ENCODE measurements around the gene MEX3D.
A peak's percentile ranks its signal among the peaks of the same experiment; 100 is the strongest.

Gene MEX3D

GRCh38 chr19:1568320-1569019 lies at the start of gene MEX3D:
Gene MEX3D, minus strand, starts transcription at chr19:1568325. Its CDS starts 267 bp downstream, at chr19:1568058.
- DNase-seq: no peak

GRCh38 chr19:1616875-1617274 lies 48.8 kb upstream of the MEX3D start:
- DNase-seq: no peak

DNA sequence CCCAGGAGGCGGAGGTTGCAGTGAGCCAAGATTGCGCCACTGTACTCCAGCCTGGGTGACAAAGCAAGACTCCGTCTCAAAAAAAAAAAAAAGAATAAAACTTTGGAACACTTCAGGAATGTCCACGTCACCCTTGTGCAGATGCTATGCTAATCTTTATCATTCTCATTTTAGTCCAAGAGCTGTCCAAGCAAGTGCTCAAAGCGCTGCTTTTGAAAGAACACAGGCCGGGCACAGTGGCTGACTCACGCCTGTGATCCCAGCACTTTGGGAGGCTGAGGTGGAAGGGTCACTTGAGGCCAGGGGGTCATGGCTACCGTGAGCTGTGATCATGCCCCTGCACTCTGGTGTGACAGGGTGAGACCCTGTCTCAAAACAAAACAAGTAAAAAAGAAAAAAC lies 48.3 kb upstream of the MEX3D start:
- no peak for DNase-seq

- no peak for DNase-seq
These were observed 47.1 kb upstream of the MEX3D start for GRCh38 chr19:1615156-1615765.

DNA sequence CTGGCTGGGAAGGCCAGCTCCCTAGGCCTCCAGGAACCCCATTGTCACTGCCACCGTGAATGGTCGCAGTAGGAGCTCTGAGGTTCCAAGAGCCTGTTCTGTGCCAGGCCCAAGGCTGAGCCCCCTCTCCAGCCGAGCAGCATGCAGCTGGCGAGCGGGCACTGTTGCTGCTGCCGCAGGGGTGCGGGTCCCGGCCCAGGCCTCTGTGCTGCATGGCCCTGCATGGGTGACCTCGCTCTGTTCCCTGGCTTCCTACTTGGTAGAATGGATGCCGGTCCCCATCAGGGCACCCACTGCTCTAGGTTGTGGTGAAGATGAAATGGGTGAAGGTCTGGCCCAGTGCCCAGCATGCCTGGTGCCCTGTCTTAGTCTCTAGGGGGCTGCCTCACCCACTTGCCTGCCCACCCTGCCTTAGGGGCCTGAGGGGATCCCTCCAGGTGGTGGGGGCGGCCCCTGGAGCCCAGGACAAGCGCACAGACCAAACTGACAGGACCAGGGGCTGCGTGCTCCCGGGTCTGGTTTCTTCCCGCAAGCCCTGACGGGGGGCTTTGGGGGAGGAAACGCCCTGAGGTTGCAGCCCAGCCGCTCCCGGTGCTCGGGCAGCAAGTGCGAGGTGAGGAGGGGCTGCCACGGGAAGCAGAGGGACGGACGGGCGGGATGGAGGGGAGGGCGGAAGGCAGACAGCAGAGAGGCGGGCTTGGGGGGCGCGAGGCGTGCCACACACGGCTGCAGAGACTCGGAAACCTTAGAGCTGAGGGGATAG lies 45.9 kb upstream of the MEX3D start:
- DNase-seq: no peak

- DNase-seq: no peak
These were observed 45.0 kb upstream of the MEX3D start for GRCh38 chr19:1613146-1613545.

DNA sequence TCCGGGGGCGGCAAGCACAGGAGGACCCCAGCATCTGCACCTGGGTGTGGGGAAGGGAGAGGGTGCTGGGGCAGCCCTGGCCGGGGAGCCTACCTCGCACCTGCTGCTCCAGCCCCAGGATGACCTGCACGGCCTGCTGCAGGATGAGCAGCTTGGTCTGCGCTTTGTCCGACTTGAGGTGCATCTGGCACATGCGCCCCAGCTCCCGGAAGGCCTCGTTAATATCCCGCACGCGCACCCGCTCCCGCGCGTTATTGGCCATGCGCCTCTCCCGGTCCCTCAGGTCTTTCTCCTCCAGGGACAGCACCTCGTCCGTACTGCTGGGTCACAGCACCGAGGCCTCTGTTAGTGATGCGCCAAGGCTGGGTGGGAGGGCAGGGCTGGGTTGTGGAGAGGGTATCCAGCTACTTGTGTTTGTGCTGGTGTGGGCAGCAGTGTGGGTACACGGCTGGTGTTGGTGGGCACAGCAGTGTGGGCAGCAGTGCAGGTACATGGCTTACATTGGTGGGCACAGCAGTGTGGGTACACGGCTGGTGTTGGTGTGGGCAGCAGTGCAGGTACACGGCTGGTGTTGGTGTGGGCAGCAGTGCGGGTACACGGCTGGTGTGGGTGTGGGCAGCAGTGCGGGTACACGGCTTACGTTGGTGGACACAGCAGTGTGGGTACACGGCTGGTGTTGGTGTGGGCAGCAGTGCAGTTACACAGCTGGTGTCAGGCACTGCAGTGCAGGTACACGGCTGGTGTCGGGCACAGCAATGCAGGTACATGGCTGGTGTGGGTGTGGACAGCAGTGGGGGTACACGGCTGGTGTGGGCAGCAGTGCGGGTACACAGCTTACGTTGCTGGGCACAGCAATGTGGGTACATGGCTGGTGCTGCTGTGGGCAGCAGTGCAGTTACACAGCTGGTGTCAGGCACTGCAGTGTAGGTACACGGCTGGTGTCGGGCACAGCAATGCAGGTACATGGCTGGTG lies 44.3 kb upstream of the MEX3D start:
- DNase-seq: no peak

- DNase-seq: no peak
These were observed 43.2 kb upstream of the MEX3D start for GRCh38 chr19:1611353-1611752.

DNA sequence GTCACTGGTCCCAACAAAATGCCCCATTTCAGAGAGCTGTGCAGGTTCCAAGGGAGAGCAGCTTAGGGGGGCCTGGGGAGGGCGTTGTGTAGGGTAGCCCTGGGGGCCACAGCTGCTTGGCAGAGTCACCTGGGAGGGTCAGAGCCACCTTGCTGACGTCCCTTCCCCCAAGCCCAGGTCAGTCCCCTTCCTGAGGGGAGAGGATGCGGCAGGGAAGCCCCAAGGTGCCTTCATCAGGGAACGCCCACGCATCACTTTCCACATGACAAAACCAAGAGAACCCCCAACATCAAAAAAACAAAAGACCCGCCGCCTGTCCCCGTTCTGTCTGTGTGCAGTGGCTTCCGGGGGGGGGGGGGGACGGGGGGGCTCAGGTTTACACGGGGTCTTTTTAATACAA lies 42.5 kb upstream of the MEX3D start:
- DNase-seq: no peak

DNA sequence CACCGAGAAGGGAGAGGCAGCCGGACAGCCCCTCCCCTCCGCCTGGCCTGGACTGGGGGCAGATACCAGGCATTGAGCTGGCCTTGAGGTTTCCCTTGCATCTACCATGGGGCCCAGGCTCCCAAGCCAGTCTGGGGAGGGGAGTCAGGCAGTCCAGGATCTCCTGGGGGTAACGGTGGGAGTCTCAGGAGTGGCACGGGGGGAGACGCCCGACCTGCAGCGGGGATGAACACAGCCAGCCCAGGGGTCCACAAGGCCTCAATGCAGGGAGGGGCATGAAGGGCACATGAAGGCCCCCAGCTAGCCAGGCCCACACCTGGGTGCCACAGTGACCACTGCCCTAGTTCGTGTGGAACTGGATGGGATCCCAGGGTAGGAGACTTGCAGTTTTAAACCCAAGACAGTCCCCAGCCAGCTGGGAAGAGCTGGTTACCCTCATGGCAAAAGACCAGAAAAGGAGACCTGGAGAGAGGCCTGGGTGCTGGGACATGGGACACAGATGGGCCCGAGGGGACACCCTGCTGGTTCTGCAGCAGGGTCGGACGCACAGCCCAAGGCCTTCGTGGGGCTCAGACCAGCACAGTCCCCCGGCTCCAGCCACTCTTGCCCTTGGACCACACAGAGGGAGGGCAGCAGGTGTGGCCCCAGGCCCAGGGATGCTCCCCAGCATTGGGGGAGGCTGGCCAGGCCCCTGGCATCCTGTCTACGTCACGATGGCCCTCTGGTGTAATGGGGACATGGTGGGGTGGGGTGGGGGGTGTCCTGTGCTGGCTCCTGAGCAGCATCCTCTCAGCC lies 41.8 kb upstream of the MEX3D start:
- no peak for DNase-seq

GRCh38 chr19:1609103-1609396 lies 40.9 kb upstream of the MEX3D start:
- DNase-seq: no peak

- no peak for DNase-seq
These were observed 40.4 kb upstream of the MEX3D start for GRCh38 chr19:1608359-1609102.

DNA sequence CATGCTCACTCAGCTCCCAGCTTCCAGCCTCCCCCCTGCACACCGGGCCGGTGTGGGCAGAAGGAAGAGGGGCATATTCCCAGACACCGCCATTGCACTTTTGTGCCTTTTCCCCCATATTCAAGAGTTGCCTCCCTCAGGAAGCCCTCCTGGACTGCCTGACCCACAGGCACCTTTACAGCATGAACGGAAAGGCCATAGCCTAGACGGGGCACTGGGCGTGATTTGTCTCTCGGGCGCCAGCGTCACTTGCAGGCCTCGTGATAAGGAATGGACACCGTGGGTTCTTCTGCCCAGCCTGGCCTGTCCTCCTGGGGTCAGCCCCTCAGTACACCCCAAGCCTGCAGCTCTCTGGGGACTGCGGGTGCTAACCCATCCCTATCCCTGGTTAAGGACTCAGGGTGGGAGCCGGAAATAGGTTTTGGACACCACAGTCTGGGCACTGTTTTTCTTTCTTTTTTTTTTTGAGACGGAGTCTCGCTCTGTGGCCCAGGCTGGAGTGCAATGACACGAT lies 38.1 kb upstream of the MEX3D start:
- DNase-seq: no peak

DNA sequence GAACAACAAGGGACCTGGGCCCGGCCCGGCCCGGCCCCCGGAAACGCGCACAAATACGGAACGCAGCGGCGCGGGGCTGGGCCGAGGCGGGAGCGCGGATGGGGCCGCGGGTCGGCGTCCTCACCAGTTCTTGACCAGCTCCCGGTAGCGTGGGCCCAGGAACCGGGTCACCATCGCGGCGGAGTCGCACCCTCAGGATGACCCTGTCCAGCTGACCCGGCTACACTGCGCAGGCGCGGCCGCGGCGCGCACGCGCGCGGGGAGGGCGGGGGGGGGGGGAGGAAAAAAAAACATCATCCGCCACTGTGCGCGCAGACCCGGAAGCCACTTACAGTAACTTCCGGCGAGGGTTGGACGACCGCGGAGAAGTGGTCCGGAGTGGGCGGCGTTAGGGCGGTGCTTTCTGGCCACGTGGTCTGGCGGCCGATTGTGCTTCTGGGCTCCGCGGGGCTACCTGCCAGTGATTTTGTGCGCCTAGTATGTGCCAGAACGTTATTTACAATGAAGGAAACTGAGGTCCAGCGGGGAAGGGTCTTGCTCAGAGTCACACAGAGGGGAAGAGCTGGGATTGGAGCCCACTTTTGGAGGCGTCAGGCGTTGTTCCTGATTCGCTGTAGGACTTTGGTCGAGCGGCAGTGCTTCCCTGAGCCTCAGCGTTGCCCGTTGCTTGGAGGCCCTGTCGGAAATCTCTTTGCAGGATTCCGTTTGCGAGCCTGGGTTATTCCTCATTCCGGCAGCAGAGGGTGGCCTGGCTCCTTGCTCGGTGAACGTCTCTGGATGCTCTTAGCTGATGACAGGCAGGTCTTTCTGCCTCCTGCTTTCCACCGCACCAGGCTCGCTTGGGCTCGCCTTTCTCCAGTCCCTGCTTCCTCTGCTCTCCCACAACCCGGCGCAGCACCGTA lies 37.4 kb upstream of the MEX3D start, which contains the start of gene UQCR11:
Gene UQCR11 (minus strand): TSS at position 227 of the 902 bp plus-strand sequence. CDS start 53 bp downstream, at position 174.
- DNase-seq: peak; percentile 95

DNA sequence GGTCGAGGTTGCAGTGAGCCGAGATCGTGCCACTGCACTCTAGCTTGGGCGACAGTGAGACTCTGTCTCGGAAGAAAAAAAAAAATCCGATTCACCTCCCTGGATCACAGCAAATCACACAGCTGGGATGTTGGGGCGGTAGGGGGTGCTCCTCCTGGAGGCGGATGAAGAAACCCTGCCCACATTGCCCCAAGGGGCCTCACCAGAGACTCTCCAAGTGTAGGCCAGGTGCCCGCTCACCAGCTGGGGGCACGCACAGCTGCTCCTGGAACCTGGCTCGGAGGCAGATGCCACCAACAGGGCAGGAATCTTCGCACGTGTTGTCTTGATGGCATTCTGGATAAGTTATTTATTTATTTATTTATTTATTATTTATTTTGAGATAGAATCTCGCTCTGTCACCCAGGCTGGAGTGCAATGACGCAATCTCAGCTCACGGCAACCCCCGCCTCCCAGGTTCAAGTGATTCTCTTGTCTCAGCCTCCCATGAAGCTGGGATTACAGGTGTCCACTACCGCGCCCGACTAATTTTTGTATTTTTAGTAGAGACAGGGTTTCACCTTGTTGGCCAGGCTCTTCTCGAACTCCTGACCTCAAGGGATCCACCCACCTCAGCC lies 34.1 kb upstream of the MEX3D start:
- no peak for DNase-seq

DNA sequence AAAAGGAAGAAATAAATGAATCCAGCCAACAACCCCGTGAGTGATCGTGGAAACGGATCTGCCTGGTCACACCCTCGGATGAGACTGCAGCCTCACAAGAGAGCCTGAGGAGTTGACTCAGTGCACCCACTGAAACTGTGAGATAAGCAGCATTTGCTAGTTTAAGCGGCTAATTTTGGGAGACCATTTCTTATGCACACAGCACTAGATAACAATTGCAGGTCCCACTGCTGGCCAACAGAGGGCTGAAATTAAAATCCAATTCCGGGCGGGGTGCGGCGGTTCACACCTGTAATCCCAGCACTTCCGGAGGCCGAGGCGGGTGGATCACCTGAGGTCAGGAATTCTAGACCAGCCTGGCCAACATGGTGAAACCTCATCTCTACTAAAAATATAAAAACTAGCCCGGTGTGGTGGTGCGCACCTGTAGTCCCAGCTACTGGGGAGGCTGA lies 33.5 kb upstream of the MEX3D start:
- no peak for DNase-seq

- no peak for DNase-seq
These were observed 31.3 kb upstream of the MEX3D start for GRCh38 chr19:1599460-1599846.

DNA sequence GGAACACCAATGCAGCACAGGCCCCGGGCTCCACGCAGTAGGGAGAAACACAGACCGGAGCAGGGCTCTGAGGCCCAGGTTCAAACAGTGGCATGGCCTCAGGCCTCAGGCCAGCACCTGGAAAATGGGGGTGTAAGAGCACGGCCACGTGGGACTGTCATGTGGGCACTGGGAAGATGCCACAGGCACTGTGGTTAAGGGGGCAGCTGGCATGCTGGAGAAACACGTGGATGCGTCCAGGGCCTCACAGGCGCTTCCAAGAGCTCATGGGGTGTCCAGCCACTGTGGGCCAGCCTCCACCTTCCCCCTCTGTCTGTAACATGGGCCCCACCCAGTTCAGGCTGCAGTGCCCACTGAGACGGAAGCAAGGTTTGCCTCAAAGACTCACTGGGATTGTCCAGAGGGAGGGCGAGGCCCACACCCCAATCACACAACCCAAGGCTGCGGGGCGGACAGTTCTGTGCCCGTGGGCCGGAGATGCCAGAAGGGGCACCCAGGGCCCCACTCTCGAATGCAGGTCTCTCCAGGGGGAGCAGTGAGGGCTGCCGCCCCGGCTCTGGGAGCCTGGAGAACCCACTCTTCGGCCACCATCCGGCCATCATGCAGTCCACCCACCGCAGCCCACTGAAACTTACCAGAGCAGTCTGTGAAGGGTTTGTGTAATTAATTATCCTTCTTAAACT lies 30.8 kb upstream of the MEX3D start:
- no peak for DNase-seq

DNA sequence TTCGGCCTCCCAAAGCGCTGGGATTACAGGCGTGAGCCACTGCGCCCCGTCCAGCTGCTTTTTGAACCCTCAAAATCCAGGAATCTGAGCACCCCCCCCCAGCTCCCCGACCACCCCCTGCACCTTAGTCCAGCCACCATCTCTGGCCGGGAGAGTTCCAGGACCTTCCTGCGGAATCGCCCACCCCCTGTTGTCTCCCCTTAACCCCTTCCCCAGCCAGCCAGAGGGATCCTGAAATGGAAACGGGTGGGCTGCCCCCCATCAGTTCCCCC lies 25.3 kb upstream of the MEX3D start:
- no peak for DNase-seq
